Iris pigment epithelial cell (primary cell): ENCODE measurements around the gene EEF1AKMT2.
"Not testable (repeated sequence)": the region's sequence is repeated elsewhere in the genome, so short reads cannot be mapped to it uniquely, and the experiment has no call there.

Experiments
- DNase-seq: peaks from one replicate; pipeline ENCODE4 v3.0.0-alpha.2; 2011; ENCODE audit warnings: low read depth

EEF1AKMT2 gene

DNA sequence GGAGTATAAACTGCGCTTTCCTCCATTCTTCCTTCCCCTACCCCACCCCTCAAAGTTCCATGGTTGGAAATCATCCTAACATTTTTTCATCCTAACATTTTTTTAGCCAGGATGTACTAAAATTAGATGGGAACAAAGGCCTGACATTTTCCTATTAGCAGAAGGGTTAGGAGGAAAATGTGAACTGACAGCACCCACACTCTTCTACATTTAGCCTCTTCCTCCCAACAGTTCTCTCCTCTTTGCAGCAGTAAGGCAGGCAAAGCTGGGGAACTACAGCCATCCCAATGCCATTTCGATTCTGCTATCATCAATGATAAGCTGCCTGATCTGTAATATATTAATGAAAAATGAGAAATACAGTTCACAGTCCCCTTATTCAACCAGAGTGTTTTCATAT is 36.1 kb downstream of the EEF1AKMT2 start:
- DNase-seq: no peak

DNA sequence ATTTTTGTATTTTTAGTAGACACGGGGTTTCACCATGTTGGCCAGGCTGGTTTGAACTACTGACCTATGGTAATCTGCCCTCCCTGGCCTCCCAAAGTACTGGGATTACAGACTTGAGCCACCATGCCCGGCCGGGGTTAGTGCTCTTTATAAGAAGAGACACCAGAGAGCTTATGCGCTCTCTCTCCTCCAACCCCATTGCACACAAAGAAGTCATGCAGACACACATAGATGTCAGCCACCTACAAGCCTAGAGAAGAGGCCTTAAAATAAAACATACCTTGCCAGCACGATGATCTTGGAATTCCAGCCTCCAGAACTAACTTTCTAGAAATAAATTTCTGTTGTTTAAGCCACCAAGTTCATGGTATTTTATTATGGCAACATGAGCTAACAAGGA is 37.5 kb downstream of the EEF1AKMT2 start:
- no peak for DNase-seq

DNA sequence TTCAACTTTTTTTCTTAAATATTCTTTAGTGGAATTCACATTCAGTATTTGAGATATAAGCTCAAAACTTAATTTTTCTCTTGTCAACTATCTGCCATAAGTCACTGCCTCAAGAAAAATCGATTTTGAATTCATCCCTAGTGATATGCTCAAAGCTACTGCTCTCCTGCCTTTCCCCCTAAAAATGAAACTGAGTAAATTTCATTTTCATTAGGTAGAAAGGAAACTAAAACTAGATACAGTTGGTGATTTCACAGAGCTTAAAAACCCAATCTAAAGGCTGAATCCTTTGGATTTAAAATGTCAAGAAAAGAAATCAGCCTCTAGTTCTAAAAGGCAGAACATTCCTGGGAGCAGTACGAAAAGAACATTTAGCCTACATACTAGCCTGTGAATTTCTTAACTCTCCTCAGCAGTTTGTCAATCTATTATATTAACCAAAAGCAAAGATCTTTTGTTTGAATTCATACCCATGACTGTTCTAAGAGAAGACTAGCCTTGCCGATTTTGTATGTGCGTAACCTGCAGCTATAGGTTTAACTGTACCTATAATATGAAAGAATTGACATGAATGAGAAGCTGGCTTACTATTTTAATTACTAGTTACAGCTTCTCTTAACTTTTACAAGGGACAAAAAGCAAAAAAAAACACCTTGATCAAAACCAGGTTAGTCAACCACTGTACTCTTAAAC is 42.6 kb downstream of the EEF1AKMT2 start:
- no peak for DNase-seq

DNA sequence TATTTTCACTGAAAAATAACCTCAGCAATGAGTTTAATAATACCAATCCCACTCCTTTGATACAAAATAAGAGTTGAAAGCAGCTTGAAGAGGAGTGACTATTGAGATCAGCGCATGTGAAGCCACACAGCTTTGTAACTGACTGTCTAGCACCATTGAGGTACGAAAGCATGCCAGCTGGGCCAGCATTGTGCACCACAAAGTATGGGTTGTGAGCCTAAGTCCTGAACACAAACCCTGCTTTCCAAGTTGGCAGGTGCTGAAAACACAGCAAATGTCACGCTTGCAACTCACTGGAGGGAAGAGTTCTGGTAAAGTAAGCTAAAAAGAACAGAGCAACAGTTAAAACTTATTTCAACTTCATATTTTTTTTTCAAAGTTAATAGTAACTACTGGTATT is 43.5 kb downstream of the EEF1AKMT2 start:
- DNase-seq: no peak

DNA sequence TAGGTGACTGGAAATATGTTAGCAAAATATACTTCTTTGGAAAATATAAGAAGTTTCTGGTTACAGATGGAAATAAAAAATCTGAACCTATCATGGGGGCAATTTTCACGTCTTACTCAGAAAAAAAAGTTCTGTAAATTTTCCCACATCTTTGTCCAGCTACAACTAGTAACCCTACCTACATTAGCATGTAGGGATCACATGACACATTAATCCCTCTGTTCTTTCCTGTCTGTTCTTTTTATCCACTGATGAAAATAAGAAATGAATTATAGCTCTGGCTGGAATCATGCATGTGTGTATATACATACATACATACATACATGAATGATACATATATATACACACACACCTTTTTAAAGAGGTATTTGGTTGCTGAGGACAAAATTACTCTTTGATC is 43.9 kb downstream of the EEF1AKMT2 start:
- DNase-seq: no peak

DNA sequence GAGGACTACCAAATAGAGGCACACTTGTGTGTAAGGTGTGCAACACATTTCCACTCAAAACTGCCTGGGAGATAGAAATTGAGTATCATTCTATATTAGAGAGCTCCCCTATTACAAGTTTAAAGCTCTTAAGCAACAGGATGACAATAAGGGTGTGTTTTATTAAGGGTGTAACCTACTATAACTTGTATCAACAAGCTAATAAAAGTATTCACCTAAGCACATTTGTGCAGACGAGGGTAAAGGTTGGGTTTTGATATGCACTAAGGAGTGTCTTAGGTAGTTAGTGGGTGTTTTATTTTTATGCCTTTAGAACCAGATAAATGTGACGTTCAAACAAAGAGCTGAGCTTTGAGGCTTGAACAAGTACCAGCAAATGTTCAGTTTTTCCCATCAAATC is 44.7 kb downstream of the EEF1AKMT2 start:
- DNase-seq: no peak

DNA sequence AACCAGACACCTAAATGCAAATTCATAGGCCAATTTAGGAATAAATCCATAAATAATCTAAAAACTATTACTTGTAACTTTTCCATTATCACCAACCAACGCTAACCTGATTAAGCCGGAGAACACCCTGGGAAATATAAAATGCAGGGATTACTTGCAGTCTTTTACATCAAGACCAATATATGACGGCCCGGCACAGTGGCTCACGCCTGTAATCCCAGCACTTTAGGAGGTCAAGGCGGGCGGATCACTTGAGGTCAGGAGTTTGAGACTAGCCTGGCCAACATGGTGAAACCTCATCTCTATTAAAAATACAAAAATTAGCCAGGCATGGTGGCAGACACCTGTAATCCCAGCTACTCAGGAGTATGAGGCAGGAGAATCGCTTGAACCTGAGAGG is 45.2 kb downstream of the EEF1AKMT2 start:
- not testable (repeated sequence) for DNase-seq

DNA sequence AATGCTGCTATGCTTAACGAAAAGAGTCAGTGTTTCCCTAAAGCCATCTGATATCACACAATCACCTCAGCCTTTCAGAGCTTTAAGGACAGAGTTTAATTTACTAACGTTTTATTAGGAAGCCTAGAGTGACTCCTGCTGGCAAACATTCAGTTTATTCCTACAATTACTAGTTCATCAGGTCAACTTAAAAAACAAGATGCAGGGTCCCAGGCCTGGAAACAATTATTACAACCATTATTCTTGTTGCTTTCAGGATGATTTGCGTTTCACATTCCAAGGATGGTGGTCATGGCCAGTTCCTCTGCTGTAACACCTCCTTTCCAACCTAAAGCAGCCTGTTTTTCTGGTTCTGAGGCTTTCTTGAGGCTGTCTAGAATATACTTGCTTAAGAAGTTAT is 46.0 kb downstream of the EEF1AKMT2 start:
- peak; percentile 65 for DNase-seq

DNA sequence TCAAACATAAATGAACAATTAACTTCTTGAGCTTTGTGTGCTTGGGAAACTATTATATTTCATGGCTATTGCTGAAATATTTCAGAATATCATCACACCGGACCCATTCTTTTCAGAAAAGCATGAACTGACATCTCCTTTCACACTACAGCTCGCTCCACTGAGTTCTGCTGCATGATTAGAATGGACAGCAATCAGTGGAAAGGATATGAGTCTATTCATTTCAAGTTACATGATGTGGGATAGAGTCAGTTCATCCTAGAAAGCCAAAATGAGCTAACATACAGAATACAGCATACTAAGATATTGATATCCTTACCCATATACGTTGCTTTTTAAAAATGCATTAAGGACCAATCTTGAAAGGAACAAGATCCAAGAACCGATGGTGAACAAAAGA is 46.4 kb downstream of the EEF1AKMT2 start:
- no peak for DNase-seq

DNA sequence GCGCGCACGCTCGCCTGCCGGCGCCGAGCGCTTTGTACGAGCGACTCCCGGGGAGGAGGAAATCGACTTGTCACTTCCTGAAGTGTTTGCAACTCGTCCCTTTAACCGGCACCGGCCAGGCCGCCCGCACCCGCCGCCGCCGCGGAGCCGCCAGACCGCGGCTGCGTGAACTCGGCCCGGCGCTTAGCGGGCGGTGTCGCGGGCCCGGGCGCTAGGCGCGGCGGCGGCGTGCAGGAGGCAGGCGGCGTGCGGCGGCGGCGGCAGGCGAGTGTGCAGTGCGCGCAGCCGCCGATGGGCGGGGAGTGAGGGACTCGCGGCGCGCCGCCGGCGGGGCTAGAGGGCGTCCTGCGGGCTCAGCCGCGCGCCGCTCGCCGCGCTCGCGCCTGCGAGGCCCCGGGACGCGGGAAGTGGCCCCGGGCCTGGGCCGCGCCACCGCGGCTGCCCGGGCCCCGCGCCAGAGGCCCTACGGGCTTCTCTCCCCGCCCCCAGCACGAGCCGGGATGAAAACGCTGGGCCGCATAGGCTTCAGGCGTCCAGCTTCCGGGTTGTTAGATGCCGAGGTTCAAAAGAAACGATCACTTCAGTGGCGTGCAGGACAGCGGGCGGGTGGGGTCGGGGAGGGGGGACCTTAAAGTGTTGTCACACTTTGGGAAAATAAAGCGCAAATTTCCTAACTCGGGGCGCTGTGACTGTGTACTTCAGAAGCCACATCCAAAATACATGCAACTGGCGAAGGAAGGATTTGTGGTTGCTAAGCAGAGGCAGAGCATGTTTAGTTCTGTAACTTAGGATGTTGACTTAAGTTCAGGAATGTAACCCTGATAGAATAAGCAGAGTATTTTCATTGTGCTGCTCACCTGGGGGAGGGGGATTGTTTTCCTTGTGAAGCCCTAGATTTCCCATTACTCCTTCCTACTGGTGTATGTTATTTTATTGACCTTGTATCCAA is 47.3 kb downstream of the EEF1AKMT2 start, which contains the start of gene FAM53B:
TSS of gene FAM53B (minus strand) at position 277 of the 949 bp plus-strand sequence. CDS start 37,665 bp downstream, outside the sequence.
- peak; percentile 83 for DNase-seq

DNA sequence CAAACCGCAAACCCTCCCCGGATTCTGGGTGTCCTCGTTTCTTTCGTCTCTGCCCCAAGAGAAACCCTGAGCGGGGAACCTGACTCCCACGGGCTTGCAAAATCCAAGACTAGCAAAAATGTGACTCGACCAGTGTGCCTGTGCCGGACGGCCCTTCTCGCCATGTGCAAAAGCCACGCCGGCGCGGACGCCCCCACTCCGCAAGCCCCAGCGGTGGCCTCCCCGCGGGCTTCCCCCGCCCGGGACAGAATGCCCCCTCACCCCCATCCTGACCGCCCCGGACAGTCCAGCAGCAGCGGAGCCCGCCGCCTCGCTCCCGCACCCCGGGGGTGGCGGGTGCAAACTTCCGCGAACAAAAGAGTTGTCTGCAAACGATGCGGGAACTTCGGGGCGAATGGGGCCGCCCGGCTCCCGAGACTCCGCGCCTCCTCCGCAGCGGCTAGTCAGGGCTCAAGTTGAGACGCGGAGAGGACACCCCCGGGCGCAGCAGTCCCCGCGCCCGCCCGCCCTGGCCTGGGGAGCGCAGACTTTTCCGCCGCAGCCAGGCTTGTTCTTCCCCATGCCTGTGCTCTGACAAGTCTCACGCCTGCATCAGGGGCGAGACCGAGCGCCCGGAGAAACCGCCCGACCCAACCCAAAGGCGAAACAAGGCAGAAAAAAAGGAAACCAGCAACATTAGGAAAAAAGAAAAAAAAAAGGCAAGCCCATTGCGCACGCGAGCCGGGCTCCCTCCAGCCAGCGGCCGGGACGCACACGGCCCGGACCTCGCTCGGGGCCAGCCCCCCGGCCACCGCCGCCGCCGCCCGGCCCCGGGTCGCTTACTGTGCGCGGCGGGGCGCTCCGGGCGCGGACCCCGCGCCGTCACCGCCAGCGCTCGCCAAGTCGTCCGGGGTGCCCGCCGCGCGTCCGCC is 48.2 kb downstream of the EEF1AKMT2 start:
- DNase-seq: peak; percentile 44

DNA sequence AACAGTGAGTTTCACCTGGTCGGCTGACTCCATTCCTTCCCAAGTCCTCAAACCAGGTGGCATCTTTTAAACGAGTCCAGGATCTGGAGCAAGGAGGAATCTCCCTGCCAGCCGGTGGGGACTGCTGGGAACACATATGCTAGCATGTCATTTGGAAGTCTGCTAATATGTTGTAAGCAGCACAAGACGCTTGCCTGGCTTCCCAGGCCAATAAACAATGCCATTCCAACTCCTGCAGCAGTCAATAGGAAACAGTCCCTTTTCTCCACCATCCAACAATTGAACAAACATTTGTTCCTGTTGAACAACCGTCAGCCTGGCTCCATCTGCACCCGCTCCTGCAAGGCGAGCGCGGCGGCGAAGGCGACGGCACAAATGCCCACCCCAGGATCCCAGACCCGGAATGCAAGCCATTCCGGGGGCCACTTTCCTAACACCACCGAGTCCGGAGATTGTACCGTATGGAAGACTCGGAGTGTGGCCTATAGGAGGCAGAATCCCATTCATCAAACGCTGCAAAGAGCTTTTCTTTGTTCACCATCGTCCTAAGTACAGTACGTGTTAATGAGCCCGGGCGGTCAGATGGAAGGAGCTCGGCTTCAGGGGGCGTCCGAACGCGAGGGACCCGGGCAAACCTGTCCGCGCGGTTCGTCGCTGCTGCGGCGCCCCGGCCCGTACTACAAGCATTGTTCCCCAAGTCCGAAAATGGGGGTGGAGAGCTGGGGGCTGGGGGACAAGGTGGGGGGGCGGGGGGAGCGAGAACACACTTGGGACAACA is 49.1 kb downstream of the EEF1AKMT2 start:
- DNase-seq: peak; percentile 49

DNA sequence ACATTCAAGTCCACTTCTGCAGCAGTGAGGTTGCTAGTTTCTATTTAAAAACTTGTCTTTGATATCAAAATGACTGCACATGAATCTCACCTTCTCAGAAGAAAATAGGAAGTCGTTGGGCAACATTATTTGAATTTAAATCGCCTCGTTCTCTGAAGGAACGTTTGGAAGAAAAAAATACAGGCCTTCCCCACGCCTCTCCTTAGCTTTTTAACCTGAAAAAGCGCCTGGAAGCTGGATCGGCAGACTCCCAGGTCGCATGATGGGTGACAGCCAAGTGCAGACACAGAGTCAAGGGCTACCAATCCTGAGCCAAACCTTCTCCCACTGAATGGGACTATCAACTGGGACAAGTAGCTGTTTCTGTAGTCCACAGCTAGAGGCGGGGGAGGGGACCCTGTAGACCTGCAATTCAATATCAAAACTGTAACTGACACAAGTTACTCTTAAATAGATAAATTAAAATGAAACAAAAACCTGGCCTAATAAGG is 49.7 kb downstream of the EEF1AKMT2 start:
- no peak for DNase-seq

DNA sequence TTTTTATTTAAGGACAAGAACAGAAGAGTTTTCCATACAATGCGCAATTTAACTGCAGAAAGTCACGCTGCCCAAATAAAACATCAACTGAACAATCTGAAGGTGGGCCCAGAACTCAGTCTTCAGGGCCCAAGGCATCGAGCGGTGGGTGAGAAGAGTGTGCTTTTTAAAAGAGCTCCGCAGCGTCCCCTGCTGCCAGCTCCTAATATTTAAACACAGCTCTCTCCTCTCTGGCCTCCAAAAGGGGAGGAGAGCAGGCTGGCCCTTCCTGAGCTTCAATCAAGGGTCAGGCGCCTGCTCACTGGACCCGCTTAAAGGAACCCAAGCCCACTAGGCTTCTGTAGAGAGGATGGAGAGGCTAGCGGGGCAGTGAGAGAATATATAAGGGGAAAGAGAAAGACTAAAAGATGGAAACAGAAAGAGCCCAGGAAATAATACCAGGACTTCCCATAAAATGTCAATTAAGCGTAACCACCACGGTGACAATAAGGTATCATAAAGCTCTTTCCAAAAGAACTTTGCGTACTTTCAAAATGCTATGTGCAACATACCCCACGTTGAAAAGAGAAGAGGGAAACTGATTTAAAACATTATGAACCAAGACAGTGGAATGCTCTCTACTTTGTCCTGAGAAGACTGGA is 50.3 kb downstream of the EEF1AKMT2 start:
- peak; percentile 72 for DNase-seq

DNA sequence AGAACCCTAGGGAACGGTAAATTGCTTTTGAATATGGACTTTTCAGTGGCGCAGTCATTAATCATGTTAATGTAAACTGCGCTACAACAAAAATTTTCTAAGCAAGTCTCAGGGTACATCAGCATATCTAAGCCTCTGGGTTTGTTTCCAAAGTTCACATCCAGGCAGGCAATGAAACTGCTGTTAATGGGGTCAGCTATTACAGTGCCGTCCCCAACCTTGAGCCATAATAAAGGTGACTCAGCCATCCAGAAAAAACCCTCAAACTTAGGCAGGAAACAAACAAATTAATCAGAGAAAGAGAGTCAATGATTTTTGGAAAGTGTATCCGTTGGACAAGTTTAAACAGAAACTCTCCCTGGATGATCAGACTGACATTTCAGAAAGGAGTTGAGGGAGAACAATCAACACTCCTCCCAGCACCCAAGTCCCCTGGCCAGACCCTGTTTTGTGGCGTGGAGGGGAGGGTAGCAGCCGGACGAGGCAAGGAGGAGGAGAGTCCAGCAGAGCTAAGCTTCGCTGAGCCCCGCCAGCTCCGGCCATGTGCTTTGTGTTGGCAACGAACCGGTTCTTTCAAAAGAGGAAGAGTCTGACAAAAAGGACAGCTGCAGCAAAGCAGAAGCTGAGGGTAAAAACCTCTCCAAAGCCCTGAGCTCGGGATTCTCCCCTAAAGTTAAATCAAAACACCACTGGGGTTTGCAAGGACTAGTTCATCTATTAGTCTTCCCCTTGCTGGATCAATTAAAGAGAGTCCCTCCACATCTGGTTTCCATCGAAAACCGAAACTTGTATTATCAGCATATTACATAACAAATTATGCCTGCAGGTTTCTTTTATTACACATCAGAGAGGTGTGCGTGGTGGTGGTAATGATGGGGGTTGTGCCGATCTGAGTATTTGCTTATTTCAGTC is 51.1 kb downstream of the EEF1AKMT2 start:
- peak; percentile 65 for DNase-seq

DNA sequence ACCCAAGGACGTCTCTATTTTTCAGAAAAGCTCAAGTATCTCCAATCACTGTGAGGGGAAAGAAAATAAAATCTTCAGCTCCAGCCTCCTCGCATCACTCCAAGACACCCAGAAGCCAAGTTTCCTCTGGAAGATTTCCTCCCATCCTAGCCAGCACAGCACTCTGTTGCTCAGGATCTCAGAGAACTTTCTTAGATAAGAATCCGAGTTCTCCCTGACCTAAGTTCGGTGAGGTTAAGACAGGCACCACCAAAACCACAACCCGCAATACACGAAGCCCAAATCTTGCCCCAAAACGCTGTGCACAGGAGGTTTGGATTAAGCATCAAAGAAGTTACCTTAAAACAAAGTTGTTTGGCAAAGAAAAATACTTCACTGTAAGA is 51.7 kb downstream of the EEF1AKMT2 start:
- DNase-seq: peak; percentile 15

DNA sequence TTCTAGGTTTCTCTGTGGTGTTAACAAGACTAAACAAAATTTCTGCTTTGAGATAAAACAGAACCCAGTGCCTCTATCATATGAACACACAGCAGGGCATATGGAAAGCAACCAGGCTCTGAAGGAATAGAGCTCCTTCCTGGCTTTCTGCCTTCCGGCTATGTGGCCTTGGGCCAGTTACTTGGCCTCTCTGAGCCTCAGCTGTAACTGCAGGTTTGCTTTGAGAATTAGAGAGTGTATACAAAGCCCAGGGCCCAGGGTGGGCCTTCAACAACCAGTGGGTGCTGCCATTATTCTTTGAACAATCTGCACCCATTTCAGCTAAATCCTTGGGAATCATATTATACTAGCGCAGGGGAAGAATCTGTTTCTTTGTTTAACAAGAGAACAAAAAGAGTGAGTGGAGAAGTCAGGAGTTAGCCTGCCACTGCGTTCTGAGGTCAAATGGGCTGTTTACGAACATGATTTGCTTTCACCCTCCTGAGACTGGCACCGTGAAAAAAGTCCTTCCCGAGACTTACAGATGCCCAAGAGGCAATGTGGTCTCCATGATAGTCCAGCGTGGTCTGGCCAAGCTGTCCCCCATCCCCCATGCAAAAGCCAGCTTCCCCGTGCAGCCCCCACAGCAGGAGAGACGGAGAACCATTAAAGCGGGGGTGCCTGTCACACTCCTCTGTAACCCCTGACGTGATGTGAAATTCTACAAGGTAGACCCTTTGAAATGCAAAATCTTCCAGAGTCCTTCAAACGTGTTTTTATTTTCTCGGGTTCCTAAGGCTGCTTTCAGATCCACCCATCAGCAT is 52.4 kb downstream of the EEF1AKMT2 start:
- peak; percentile 15 for DNase-seq

DNA sequence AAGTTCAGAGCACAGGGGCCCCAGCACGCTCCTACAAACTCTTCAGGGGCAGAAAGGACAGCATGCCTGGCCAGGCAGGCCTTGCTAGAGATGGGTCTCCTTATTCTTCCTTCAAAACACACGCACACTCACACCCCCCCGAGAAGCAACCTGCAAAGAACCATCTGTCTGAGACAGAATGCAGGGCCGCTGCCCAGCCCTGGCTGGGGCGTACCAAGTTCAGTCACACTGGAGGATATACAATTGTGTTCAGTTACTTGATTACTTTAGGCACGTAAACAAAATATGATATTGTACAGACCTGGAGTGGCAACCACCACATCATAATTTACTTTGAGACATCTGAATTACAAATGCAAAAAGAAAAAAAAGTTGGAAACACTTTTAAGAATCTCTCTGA is 53.2 kb downstream of the EEF1AKMT2 start:
- no peak for DNase-seq

DNA sequence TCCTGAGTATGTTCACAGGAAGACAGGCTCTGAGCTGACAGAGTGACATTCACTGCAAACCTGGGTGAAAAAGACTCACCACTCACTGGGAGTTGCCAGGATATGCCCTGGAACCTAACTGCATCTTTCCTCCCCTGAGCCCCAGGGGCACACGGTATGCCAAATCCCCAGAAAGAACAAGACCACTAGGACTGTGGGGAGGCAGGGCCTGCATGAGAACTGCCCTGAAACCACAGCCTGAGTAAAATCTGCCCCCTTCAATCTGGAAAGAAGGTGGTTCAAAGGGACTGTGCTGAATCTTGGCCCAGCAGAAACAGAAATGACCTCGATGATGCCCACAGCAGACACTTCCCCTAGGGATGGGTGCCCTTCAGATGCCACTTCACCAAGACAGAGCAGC is 54.0 kb downstream of the EEF1AKMT2 start:
- no peak for DNase-seq
